Osteocyte (in vitro differentiated cells): ENCODE data around the gene ASCL4. TPM values are rescaled to one million over a fixed set of nuclear protein-coding genes. Genes with fewer than 3 reads are reported as not detected.
A peak's percentile ranks its signal among the peaks of the same experiment; 100 is the strongest.

Experiments used
- DNase-seq: peaks from one replicate; pipeline ENCODE4 v3.0.0; 2021; ENCODE audit warnings: mixed read lengths; ENCODE audit not compliant: unreplicated experiment; ENCODE audit errors: extremely low spot score
- H3K27ac Mint-ChIP-seq: one replicate; pipeline ENCODE4 v1.8.0; 2021; ENCODE audit warnings: mild to moderate bottlenecking, mixed read lengths; ENCODE audit not compliant: unreplicated experiment
- H3K27me3 Mint-ChIP-seq: one replicate; pipeline ENCODE4 v1.8.0; 2021; ENCODE audit warnings: mixed read lengths; ENCODE audit not compliant: unreplicated experiment
- H3K36me3 Mint-ChIP-seq: one replicate; pipeline ENCODE4 v1.8.0; 2021; ENCODE audit warnings: mixed read lengths; ENCODE audit not compliant: unreplicated experiment
- H3K4me1 Mint-ChIP-seq: one replicate; pipeline ENCODE4 v1.8.0; 2021; ENCODE audit warnings: mixed read lengths; ENCODE audit not compliant: unreplicated experiment
- H3K4me3 Mint-ChIP-seq: one replicate; pipeline ENCODE4 v1.8.0; 2021; ENCODE audit warnings: mild to moderate bottlenecking, moderate library complexity, mixed read lengths; ENCODE audit not compliant: unreplicated experiment
- H3K9me3 Mint-ChIP-seq: one replicate; pipeline ENCODE4 v1.8.0; 2021; ENCODE audit warnings: mixed read lengths; ENCODE audit not compliant: unreplicated experiment
- total RNA-seq: library from RNA; stranded (reverse); gene quantifications from 2 replicates; pipeline ENCODE4 v1.2.1, GENCODE V29; 2021
- TF ChIP-seq, protein P1 (sequence below): fragments of 200-600 bp; sonication (generic); IDR thresholded peaks from 2 replicates; pipeline ENCODE4 v1.5.0; 2021; ENCODE audit warnings: antibody characterized with exemption, mild to moderate bottlenecking, moderate library complexity

The ASCL4 gene
- total RNA-seq, 1 donor from 2014 or later: not detected

DNA sequence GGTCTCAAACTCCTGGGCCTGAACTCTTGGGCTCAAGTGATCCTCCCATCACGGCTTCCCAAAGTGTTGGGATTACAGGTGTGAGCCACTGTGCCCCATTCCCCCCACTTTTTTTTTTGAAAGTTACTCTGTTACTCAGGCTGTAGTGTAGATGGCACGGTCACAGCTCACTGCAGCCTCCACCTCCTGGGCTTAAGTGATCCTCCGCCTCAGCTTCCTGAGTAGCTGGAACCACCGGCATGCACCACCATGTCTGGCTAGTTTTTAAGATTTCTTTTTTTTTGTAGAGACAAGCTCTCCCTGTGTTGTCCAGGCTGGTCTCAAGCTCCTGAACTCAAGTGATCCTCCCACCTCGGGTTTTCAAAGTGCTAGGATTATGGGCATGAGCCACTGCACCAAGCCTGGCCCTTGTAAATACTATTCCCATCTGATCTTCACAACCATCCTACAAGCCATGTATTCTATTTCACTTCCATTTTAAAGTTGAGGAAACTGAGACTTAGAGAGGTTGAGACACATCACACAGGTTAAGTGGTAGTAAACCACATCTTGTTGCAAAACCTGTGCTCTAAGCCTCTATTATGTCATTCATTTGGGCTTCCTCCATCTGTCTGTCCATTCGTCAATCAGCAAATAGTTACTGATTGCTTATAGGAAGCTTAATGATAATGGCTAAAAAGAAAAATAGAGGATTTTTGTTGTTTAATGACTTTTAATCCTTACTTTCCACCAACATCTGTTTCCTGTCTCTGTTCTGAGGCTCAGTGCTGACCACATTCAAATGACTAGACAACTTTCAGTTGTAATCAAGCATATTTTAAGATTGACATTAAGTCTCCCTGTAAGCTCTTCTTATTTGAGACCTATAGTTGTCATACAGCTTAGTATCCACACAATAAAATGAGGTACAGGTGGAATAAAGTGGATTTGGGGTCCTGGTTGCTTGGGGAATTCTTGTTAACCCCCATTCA is 9.2 kb downstream of the ASCL4 start:
- no peak overlapping the region for H3K4me3 Mint-ChIP-seq
- TF ChIP-seq, protein P1, sequence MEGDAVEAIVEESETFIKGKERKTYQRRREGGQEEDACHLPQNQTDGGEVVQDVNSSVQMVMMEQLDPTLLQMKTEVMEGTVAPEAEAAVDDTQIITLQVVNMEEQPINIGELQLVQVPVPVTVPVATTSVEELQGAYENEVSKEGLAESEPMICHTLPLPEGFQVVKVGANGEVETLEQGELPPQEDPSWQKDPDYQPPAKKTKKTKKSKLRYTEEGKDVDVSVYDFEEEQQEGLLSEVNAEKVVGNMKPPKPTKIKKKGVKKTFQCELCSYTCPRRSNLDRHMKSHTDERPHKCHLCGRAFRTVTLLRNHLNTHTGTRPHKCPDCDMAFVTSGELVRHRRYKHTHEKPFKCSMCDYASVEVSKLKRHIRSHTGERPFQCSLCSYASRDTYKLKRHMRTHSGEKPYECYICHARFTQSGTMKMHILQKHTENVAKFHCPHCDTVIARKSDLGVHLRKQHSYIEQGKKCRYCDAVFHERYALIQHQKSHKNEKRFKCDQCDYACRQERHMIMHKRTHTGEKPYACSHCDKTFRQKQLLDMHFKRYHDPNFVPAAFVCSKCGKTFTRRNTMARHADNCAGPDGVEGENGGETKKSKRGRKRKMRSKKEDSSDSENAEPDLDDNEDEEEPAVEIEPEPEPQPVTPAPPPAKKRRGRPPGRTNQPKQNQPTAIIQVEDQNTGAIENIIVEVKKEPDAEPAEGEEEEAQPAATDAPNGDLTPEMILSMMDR: no peak
- no peak for DNase-seq
- no peaks in the 10 kb centered on the region for H3K9me3 Mint-ChIP-seq
- H3K4me1 Mint-ChIP-seq: no peaks in the 10 kb centered on the region
- no peak overlapping the region for H3K27ac Mint-ChIP-seq
- H3K27me3 Mint-ChIP-seq: peaks cover 17% of the 10 kb centered on the region
- H3K36me3 Mint-ChIP-seq: no peaks in the 10 kb centered on the region

DNA sequence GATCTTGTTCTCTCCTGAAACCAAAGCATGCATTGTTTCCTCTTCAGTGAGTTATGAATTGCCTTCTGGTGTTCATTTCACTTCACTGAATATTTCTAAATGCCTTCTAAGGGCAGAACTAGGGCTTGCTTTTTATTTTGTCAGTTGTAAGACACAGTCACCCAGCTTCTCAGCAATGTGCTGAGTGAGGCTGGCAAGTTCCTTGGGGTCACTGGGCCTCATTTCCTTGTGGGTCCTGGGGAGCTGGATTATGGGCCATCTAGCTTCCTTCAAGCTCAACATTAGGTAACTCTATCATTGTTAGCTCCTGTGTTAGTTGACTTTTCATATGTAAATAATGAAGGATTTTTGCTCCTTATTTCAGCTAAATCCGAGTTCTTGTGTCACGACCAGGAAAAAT is 13.8 kb downstream of the ASCL4 start:
- H3K4me1 Mint-ChIP-seq: no peaks in the 10 kb centered on the region

DNA sequence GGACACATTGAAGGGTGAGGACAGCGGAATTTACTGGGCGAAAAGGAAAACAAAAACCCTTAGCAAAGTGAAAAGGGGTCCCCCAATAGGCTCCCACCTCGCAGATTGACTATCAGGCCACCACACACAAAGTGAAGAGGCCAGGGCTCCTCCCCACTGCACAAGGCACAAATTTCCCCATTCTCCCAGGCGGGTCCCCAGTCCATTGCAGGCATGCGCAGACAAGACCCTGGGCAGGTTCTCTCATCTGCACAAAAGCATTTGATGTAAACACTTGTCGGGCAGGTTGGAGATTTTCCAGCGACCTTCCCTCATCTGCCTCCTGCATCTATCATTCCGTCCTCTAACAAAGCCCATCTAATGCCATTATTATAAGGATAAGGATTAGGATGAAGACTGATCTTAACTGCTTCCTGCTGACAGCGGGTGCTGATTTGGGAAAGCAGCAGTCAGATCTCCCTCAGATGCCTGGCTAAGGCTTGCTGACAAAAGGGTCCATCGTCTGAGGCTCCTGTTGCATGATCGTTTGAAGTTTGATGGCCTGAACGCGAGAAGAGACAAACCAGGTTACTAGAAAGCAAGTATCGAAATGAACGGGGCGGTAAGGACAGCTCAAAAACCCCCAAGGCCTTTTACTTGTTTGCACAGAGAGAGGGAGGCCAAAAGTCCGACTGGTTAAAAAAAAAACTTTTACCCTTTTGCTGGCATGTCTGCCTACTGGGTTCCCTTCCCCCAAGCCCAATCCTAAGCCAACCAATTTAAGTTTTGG is 14.4 kb downstream of the ASCL4 start:
- Mint-ChIP-seq H3K27me3 (no peaks in the 10 kb centered on the region), H3K36me3 (no peaks in the 10 kb centered on the region), H3K4me1 (no peaks in the 10 kb centered on the region), H3K9me3 (no peaks in the 10 kb centered on the region), H3K4me3 (no peak overlapping the region), H3K27ac (no peak overlapping the region)
- TF ChIP-seq, protein P1: no peak
- peak; percentile 60 for DNase-seq

More for the DNA sequence above, 13.8 kb downstream of the ASCL4 start:
- H3K4me3 Mint-ChIP-seq: no peak overlapping the region
- no peaks in the 10 kb centered on the region for H3K36me3 Mint-ChIP-seq
- TF ChIP-seq, protein P1: no peak
- no peaks in the 10 kb centered on the region for H3K9me3 Mint-ChIP-seq
- H3K27me3 Mint-ChIP-seq: no peaks in the 10 kb centered on the region
- H3K27ac Mint-ChIP-seq: no peak overlapping the region
- peak; percentile 21 for DNase-seq

DNA sequence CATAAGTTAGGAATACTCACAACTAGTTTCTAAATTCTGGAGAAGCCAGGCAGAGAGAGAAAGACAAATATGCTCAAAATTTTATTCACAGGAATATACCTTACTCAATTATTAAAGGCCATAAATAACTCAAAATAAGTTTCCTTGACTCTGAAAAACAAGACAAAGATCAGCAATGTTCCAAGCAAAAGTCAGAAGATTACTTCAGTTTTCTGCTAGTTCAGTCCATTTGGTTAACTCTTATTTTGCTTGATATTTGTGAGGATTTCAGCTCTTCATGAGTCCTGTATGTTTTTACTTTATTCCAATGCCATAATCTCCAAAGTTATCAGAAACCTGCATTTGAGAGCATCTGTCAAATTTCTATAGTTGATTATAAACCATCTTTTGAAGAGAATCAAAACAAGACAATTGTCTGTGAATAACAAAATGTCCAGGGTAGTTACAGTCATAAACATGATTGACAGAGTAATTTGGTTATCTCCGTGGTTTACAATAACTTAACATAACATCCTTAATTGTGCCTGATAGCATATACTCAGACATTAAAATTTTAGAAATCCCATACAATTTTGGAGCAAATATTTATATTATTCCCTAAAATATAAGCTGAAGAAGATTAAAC is 17.1 kb downstream of the ASCL4 start:
- TF ChIP-seq, protein P1: no peak
- Mint-ChIP-seq H3K27ac (no peak overlapping the region), H3K4me1 (no peaks in the 10 kb centered on the region), H3K4me3 (no peak overlapping the region), H3K27me3 (no peaks in the 10 kb centered on the region), H3K9me3 (no peaks in the 10 kb centered on the region), H3K36me3 (no peaks in the 10 kb centered on the region)
- DNase-seq: no peak
